Central memory CD8-positive, alpha-beta T cell (primary cell): ENCODE results near the gene ABHD12B.
A peak's percentile ranks its signal among the peaks of the same experiment; 100 is the strongest.

ENCODE experiments used
- ATAC-seq: fragments of 150-1000 bp; cut with Tn5 transposase; replicated peaks from 2 replicates; pipeline ENCODE4 v1.10.0; 2022; ENCODE audit warnings: mild to moderate bottlenecking, moderate FRiP score, moderate number of reproducible peaks; ENCODE audit not compliant: poor library complexity, severe bottlenecking; ENCODE audit errors: extremely low read depth
- DNase-seq, 2 donors: peaks; one replicate each; pipeline ENCODE4 v3.0.0; 2021; ENCODE audit warnings: low spot score in 2 of 2
- H3K27ac Mint-ChIP-seq: one replicate; pipeline ENCODE4 v1.8.0; 2022; ENCODE audit warnings: low read depth, mild to moderate bottlenecking, moderate library complexity, mixed read lengths
- H3K27me3 Mint-ChIP-seq: one replicate; pipeline ENCODE4 v1.8.0; 2022; ENCODE audit warnings: mixed read lengths
- H3K36me3 Mint-ChIP-seq: one replicate; pipeline ENCODE4 v1.8.0; 2022; ENCODE audit warnings: mild to moderate bottlenecking, moderate library complexity, mixed read lengths; ENCODE audit not compliant: insufficient read depth
- H3K4me1 Mint-ChIP-seq: one replicate; pipeline ENCODE4 v1.8.0; 2022; ENCODE audit warnings: mixed read lengths
- H3K4me3 Mint-ChIP-seq: one replicate; pipeline ENCODE4 v1.8.0; 2022; ENCODE audit warnings: mild to moderate bottlenecking, moderate library complexity, mixed read lengths
- H3K9me3 Mint-ChIP-seq: one replicate; pipeline ENCODE4 v1.8.0; 2022; ENCODE audit warnings: mixed read lengths

Gene ABHD12B

DNA sequence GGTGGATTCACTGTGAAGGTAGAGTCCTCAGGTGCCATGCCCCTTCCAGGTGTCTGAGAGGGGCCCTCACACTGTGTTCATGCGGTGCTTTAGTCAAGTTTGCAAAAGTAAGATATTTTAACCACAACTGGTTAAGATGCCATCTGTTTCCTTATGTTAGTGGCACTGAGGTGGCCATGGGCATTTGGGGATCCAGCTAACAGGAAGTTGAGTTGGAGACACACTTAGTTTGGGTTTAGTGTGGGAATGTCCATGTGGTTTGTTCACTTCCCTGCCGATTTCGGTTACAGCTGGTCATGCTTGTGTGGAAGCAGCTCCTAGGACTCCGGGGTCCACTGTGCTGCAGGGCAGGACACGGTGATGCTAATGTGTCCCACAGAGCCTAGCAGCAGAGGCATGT is 17.3 kb upstream of the ABHD12B start:
- no peak overlapping the region for H3K4me3 Mint-ChIP-seq
- peaks cover 2% of the 10 kb centered on the region for H3K36me3 Mint-ChIP-seq
- no peaks in the 10 kb centered on the region for H3K9me3 Mint-ChIP-seq
- ATAC-seq: no peak
- no peaks in the 10 kb centered on the region for H3K4me1 Mint-ChIP-seq
- DNase-seq: no peak
- H3K27ac Mint-ChIP-seq: no peak overlapping the region
- no peaks in the 10 kb centered on the region for H3K27me3 Mint-ChIP-seq

- ATAC-seq: no peak
- no peaks in the 10 kb centered on the region for H3K9me3 Mint-ChIP-seq
- DNase-seq: no peak
- no peaks in the 10 kb centered on the region for H3K27me3 Mint-ChIP-seq
- H3K4me3 Mint-ChIP-seq: no peak overlapping the region
- no peak overlapping the region for H3K27ac Mint-ChIP-seq
- peaks cover 2% of the 10 kb centered on the region for H3K36me3 Mint-ChIP-seq
- H3K4me1 Mint-ChIP-seq: no peaks in the 10 kb centered on the region
Observed at GRCh38 chr14:50855558-50855957, 16.3 kb upstream of the ABHD12B start.

GRCh38 chr14:50856660-50857059 is 15.2 kb upstream of the ABHD12B start:
- Mint-ChIP-seq H3K36me3 (peaks cover 2% of the 10 kb centered on the region), H3K4me3 (no peak overlapping the region), H3K9me3 (no peaks in the 10 kb centered on the region), H3K27me3 (no peaks in the 10 kb centered on the region), H3K27ac (no peak overlapping the region), H3K4me1 (no peaks in the 10 kb centered on the region)
- DNase-seq (no peak), ATAC-seq (no peak)

GRCh38 chr14:50859296-50859624 is 12.6 kb upstream of the ABHD12B start:
- Mint-ChIP-seq H3K36me3 (peaks cover 2% of the 10 kb centered on the region), H3K9me3 (no peaks in the 10 kb centered on the region), H3K4me1 (no peaks in the 10 kb centered on the region), H3K27ac (peak overlapping the region; percentile 75), H3K27me3 (no peaks in the 10 kb centered on the region), H3K4me3 (peak overlapping the region; percentile 88)
- DNase-seq: no peak
- no peak for ATAC-seq

- H3K4me1 Mint-ChIP-seq: no peaks in the 10 kb centered on the region
- DNase-seq (peak; percentile 86 to 91), ATAC-seq (peak; percentile 78)
- peaks cover 2% of the 10 kb centered on the region for H3K36me3 Mint-ChIP-seq
- peak overlapping the region; percentile 88 for H3K4me3 Mint-ChIP-seq
- peaks cover 6% of the 10 kb centered on the region for H3K27me3 Mint-ChIP-seq
- H3K9me3 Mint-ChIP-seq: no peaks in the 10 kb centered on the region
- H3K27ac Mint-ChIP-seq: peak overlapping the region; percentile 75
Observed at GRCh38 chr14:50860478-50861086, 11.3 kb upstream of the ABHD12B start.

GRCh38 chr14:50862036-50862570 is 9.8 kb upstream of the ABHD12B start:
- H3K9me3 Mint-ChIP-seq: no peaks in the 10 kb centered on the region
- no peaks in the 10 kb centered on the region for H3K4me1 Mint-ChIP-seq
- peaks cover 2% of the 10 kb centered on the region for H3K36me3 Mint-ChIP-seq
- H3K27ac Mint-ChIP-seq: no peak overlapping the region
- peaks cover 20% of the 10 kb centered on the region for H3K27me3 Mint-ChIP-seq
- H3K4me3 Mint-ChIP-seq: no peak overlapping the region
- no peak for DNase-seq
- no peak for ATAC-seq

DNA sequence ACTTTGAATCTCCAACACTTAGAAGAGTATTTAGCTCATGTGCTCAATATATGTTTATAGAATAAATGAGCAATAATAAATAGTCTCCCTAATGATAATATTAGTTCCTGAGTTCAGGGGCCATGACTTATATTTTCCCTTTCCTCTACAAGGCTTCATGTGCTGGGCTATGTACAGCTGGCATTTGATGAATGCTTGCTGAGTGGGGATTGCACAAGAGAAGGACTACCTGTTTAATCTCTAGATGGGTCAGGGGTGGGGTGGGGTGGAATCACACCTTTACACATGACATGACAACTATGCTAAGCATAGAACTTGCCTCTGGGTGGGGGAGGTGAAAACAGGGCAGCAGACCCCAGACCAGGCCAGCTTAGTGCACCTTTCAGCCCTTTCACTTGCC is 7.6 kb upstream of the ABHD12B start:
- DNase-seq: no peak
- no peaks in the 10 kb centered on the region for H3K4me1 Mint-ChIP-seq
- H3K27ac Mint-ChIP-seq: no peak overlapping the region
- H3K4me3 Mint-ChIP-seq: no peak overlapping the region
- H3K36me3 Mint-ChIP-seq: no peaks in the 10 kb centered on the region
- H3K9me3 Mint-ChIP-seq: no peaks in the 10 kb centered on the region
- peaks cover 41% of the 10 kb centered on the region for H3K27me3 Mint-ChIP-seq
- ATAC-seq: no peak

GRCh38 chr14:50864946-50865345 is 6.9 kb upstream of the ABHD12B start:
- no peak overlapping the region for H3K27ac Mint-ChIP-seq
- DNase-seq: no peak
- no peak for ATAC-seq
- no peak overlapping the region for H3K4me3 Mint-ChIP-seq
- no peaks in the 10 kb centered on the region for H3K36me3 Mint-ChIP-seq
- no peaks in the 10 kb centered on the region for H3K4me1 Mint-ChIP-seq
- H3K27me3 Mint-ChIP-seq: peaks cover 49% of the 10 kb centered on the region
- H3K9me3 Mint-ChIP-seq: no peaks in the 10 kb centered on the region

- ATAC-seq: no peak
- Mint-ChIP-seq H3K9me3 (no peaks in the 10 kb centered on the region), H3K27me3 (peaks cover 54% of the 10 kb centered on the region), H3K27ac (no peak overlapping the region), H3K36me3 (no peaks in the 10 kb centered on the region), H3K4me1 (peaks cover 2% of the 10 kb centered on the region), H3K4me3 (no peak overlapping the region)
- no peak for DNase-seq
Observed at GRCh38 chr14:50865391-50866076, 6.3 kb upstream of the ABHD12B start.

DNA sequence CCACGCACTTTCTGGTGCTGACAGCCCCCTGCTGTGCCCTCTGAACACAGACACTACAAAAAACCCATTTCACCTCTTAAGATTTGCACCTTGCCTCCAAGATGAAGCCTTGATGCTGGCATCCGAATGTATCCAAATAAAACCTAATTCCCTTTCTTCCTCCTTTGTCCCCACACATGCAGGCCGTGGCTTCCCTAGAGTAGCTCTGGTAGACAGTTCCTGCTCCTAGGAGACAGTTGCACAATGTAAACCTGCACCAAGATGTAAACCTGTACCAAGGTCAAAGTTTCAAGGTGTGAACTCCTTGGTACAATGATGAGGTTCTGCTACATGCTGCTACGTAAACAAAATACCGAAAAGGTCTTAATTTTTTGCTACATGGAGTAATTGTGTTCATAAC is 625 bp upstream of the ABHD12B start:
- H3K4me1 Mint-ChIP-seq: peaks cover 30% of the 10 kb centered on the region
- no peaks in the 10 kb centered on the region for H3K9me3 Mint-ChIP-seq
- peaks cover 79% of the 10 kb centered on the region for H3K27me3 Mint-ChIP-seq
- no peak overlapping the region for H3K27ac Mint-ChIP-seq
- no peak for ATAC-seq
- no peak overlapping the region for H3K4me3 Mint-ChIP-seq
- DNase-seq: no peak
- H3K36me3 Mint-ChIP-seq: peaks cover 3% of the 10 kb centered on the region

- no peak overlapping the region for H3K27ac Mint-ChIP-seq
- peaks cover 52% of the 10 kb centered on the region for H3K27me3 Mint-ChIP-seq
- H3K9me3 Mint-ChIP-seq: no peaks in the 10 kb centered on the region
- peak overlapping the region; percentile 35 for H3K4me3 Mint-ChIP-seq
- peaks cover 32% of the 10 kb centered on the region for H3K4me1 Mint-ChIP-seq
- ATAC-seq: no peak
- H3K36me3 Mint-ChIP-seq: peaks cover 3% of the 10 kb centered on the region
- DNase-seq: no peak
Observed at GRCh38 chr14:50874757-50875156, 2.9 kb downstream of the ABHD12B start.

GRCh38 chr14:50875359-50876070 is 3.7 kb downstream of the ABHD12B start:
- Mint-ChIP-seq H3K4me1 (peaks cover 30% of the 10 kb centered on the region), H3K36me3 (peaks cover 3% of the 10 kb centered on the region), H3K4me3 (peak overlapping the region; percentile 35), H3K9me3 (no peaks in the 10 kb centered on the region), H3K27me3 (peaks cover 52% of the 10 kb centered on the region), H3K27ac (no peak overlapping the region)
- DNase-seq (peak; percentile 25 to 34), ATAC-seq (peak; percentile 92)
